ENCODE results near the gene NUF2.

Gene NUF2

DNA sequence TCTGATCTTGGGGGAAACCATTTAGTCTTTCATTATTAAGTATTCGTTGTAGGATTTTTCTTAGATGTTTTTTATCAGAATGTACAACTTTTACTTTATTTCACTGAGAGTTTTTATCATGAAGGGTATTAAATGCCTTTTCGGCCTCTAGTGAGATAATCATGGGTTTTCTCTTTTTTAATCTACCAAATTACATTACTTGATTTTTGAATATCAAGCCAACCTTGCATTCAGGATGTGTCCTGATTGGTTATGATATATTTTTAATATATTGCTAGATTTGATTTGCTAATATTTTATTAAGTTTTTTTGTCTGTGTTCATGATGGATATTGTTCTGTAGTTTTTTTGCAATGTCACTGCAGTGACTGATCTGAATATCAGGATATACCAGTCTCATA is 9.4 kb downstream of the NUF2 start:
- H3K4me3 ChIP-seq (ENCODE audit: low read depth, low read length), result no peak overlapping the region
- no peaks in the 10 kb centered on the region for H3K9me3 ChIP-seq
- peaks cover 49% of the 10 kb centered on the region for H3K36me3 ChIP-seq
- H3K4me1 ChIP-seq, result no peaks in the 10 kb centered on the region
- H3K27me3 ChIP-seq, result no peaks in the 10 kb centered on the region
- DNase-seq, result no peak
- TF ChIP-seq, protein P1, sequence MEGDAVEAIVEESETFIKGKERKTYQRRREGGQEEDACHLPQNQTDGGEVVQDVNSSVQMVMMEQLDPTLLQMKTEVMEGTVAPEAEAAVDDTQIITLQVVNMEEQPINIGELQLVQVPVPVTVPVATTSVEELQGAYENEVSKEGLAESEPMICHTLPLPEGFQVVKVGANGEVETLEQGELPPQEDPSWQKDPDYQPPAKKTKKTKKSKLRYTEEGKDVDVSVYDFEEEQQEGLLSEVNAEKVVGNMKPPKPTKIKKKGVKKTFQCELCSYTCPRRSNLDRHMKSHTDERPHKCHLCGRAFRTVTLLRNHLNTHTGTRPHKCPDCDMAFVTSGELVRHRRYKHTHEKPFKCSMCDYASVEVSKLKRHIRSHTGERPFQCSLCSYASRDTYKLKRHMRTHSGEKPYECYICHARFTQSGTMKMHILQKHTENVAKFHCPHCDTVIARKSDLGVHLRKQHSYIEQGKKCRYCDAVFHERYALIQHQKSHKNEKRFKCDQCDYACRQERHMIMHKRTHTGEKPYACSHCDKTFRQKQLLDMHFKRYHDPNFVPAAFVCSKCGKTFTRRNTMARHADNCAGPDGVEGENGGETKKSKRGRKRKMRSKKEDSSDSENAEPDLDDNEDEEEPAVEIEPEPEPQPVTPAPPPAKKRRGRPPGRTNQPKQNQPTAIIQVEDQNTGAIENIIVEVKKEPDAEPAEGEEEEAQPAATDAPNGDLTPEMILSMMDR (IDR thresholded peaks at IDR 0.05; ENCODE audit: low read depth, low read length), result no peak

DNA sequence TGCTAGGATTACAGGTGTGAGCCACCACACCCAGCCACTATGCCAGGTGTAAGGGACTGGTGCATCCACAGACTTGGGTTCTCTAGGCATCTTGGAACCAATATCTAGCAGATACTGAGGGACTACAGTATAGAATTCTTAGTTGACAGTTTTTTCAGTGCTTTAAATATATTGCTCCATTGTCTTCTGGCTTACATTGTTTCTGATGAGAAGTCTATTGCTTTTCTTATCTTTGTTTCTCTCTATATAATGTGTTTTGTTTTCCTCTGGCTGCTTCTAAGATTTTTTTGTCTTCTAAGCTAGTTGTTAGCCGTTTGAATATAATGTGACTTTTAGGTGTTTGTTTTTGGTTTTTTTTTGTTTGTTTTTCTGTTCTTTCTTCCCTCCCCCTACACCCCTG is 13.5 kb downstream of the NUF2 start:
- TF ChIP-seq, protein P1 (IDR thresholded peaks at IDR 0.05; ENCODE audit: low read depth, low read length), result no peak
- peaks cover 54% of the 10 kb centered on the region for H3K36me3 ChIP-seq
- H3K4me1 ChIP-seq, result no peaks in the 10 kb centered on the region
- DNase-seq, result no peak
- no peaks in the 10 kb centered on the region for H3K27me3 ChIP-seq
- H3K9me3 ChIP-seq, result no peaks in the 10 kb centered on the region
- no peak overlapping the region for H3K4me3 ChIP-seq (ENCODE audit: low read depth, low read length)

DNA sequence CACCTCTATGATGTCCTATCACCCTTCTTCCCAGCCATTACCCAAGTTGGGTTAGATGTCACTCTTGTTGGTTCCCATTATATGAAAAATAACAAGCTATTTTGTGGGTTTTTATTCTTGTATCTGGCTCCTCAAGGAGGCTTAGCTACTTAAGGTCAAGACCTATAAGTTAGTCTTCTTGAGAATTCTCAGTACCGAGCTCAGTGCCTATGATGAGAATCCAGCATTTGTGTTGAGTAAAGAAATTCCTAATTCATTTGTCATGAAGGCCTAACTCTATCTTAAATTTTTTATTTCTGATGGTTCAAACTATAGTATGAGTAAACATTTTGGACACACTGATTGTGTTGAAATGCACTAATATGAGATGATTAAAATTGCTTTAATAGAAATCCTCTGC is 15.9 kb downstream of the NUF2 start:
- Histone ChIP-seq H3K4me1 (no peaks in the 10 kb centered on the region), H3K27me3 (no peaks in the 10 kb centered on the region), H3K4me3 (ENCODE audit: low read depth, low read length) (no peak overlapping the region), H3K9me3 (no peaks in the 10 kb centered on the region), H3K36me3 (peaks cover 68% of the 10 kb centered on the region)
- TF ChIP-seq, protein P1 (IDR thresholded peaks at IDR 0.05; ENCODE audit: low read depth, low read length), result no peak
- DNase-seq, result no peak

GRCh38 chr1:163346326-163346870 is 24.6 kb downstream of the NUF2 start:
- Histone ChIP-seq H3K4me1 (no peaks in the 10 kb centered on the region), H3K27me3 (no peaks in the 10 kb centered on the region), H3K4me3 (ENCODE audit: low read depth, low read length) (no peak overlapping the region), H3K9me3 (no peaks in the 10 kb centered on the region), H3K36me3 (peaks cover 44% of the 10 kb centered on the region)
- DNase-seq, result no peak
- TF ChIP-seq, protein P1 (IDR thresholded peaks at IDR 0.05; ENCODE audit: low read depth, low read length), result no peak

GRCh38 chr1:163347106-163347505 is 25.4 kb downstream of the NUF2 start:
- H3K27me3 ChIP-seq, result no peaks in the 10 kb centered on the region
- no peak for DNase-seq
- H3K36me3 ChIP-seq, result peaks cover 45% of the 10 kb centered on the region
- H3K4me1 ChIP-seq, result no peaks in the 10 kb centered on the region
- TF ChIP-seq, protein P1 (IDR thresholded peaks at IDR 0.05; ENCODE audit: low read depth, low read length), result no peak
- H3K9me3 ChIP-seq, result no peaks in the 10 kb centered on the region
- no peak overlapping the region for H3K4me3 ChIP-seq (ENCODE audit: low read depth, low read length)

- no peak for DNase-seq
- Histone ChIP-seq H3K36me3 (peaks cover 46% of the 10 kb centered on the region), H3K9me3 (no peaks in the 10 kb centered on the region), H3K4me1 (no peaks in the 10 kb centered on the region), H3K4me3 (ENCODE audit: low read depth, low read length) (no peak overlapping the region), H3K27me3 (no peaks in the 10 kb centered on the region)
- TF ChIP-seq, protein P1 (IDR thresholded peaks at IDR 0.05; ENCODE audit: low read depth, low read length), result no peak
Observed at GRCh38 chr1:163351912-163352311, 30.2 kb downstream of the NUF2 start.

All from BE2C (cell line).